Left ventricle myocardium inferior (tissue), 1 donor: ENCODE results near the gene PGP. TPM values are rescaled to one million over a fixed set of nuclear protein-coding genes. Genes with fewer than 3 reads are reported as not detected.

Source experiments
- DNase-seq: peaks from one replicate; pipeline ENCODE4 v3.0.0-alpha.2; 2020
- H3K27ac ChIP-seq: fragments of 200-600 bp; replicated peaks from 2 replicates; pipeline ENCODE4 v1.8.0; 2021
- H3K27me3 ChIP-seq: fragments of 200-600 bp; 2 replicates; pipeline ENCODE4 v1.8.0; 2021; ENCODE audit warnings: low read depth
- H3K36me3 ChIP-seq: fragments of 200-600 bp; 2 replicates; pipeline ENCODE4 v1.8.0; 2021
- H3K4me1 ChIP-seq: fragments of 200-600 bp; 2 replicates; pipeline ENCODE4 v1.8.0; 2021
- H3K4me3 ChIP-seq: fragments of 200-600 bp; 2 replicates; pipeline ENCODE4 v1.8.0; 2021; ENCODE audit warnings: mild to moderate bottlenecking, moderate library complexity
- H3K9me3 ChIP-seq: fragments of 200-600 bp; replicated peaks from 2 replicates; pipeline ENCODE4 v1.8.0; 2021
- intact Hi-C: fragments of 100-400 bp; cut with micrococcal nuclease; formaldehyde crosslinking; loops from one replicate; pipeline ENCODE4 v1.11.0; 2022
- total RNA-seq: library from RNA; stranded (reverse); fragmentation: NEBNext Ultra II Directional; extraction: Animal tissue kit (Norgen Biotek cat#: 25700); gene quantifications from one replicate; pipeline ENCODE4 v1.2.1, GENCODE V29; 2021
- TF ChIP-seq, protein P1 (sequence below): fragments of 200-600 bp; IDR thresholded peaks from 2 replicates; pipeline ENCODE4 v1.8.0; 2021; ENCODE audit warnings: antibody characterized with exemption, mild to moderate bottlenecking, borderline replicate concordance
- donor health status: DM: no; HTN: yes; CAD: no; lungs with severe emphysema.

The PGP gene
- total RNA-seq, 1 donor from 2014 or later = 34.1 TPM

DNA sequence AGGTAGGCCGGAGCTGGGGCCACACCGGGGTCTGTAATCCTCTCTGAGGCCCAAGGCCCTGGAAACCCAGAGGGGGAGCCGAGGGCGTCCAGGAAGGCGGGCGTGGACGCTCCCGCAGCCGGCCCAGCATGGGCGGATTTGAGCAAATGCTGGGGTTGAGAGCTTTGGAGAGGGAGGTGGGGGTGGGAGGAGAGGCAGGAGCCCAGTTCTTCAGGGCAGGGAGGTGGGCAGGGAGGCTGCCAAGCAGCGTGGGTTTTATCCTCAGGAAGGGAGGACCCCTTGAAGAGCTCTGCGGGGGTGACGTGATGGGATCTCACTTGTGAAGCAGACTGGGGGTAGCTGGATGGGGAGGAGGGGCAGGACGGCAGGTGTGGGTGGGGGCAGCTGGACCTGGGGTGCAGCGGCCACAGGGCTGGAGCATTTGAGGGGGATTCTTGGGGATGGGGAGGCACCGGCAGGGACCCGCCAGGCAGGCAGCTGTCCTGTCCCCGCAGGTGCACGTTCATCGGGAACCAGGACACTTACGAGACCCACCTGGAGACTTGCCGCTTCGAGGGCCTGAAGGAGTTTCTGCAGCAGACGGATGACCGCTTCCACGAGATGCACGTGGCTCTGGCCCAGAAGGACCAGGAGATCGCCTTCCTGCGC, 41.8 kb downstream of the PGP start:
- H3K27ac ChIP-seq = no peak overlapping the region
- no peaks in the 10 kb centered on the region for H3K9me3 ChIP-seq
- DNase-seq = no peak
- no peak overlapping the region for H3K4me3 ChIP-seq
- peaks cover 68% of the 10 kb centered on the region for H3K36me3 ChIP-seq
- H3K4me1 ChIP-seq = no peaks in the 10 kb centered on the region
- intact Hi-C loops = no loop called here
- TF ChIP-seq, protein P1, sequence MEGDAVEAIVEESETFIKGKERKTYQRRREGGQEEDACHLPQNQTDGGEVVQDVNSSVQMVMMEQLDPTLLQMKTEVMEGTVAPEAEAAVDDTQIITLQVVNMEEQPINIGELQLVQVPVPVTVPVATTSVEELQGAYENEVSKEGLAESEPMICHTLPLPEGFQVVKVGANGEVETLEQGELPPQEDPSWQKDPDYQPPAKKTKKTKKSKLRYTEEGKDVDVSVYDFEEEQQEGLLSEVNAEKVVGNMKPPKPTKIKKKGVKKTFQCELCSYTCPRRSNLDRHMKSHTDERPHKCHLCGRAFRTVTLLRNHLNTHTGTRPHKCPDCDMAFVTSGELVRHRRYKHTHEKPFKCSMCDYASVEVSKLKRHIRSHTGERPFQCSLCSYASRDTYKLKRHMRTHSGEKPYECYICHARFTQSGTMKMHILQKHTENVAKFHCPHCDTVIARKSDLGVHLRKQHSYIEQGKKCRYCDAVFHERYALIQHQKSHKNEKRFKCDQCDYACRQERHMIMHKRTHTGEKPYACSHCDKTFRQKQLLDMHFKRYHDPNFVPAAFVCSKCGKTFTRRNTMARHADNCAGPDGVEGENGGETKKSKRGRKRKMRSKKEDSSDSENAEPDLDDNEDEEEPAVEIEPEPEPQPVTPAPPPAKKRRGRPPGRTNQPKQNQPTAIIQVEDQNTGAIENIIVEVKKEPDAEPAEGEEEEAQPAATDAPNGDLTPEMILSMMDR = no peak
- no peaks in the 10 kb centered on the region for H3K27me3 ChIP-seq

DNA sequence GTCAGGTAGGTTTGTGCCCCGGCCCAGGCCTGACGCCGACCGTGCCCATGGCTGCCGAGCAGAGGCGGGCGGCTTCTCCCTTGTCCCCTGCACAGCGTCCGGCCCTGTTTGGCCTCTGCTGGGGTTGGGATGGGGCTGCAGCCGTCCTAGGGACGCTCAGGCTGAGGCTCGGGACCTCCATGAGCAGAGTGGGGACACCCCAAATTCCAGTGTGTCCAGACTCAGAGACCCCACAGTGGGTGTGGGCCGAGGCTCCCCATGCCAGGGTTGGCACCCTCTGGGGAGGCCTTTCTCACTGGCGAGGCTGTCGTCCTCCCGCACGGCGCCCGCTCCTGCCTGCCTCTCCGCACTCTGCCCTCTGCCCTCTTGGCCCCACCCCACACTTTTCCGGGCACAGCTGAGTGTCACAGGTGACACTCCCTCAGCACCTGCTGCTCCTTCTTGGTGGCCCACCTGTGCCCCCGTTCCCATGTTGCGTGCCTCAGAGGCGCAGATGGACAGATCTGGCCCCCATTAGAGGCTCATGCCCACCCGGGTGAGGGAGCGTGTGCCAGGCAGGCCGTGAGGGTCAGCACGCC, 43.0 kb downstream of the PGP start:
- Histone ChIP-seq H3K4me3 (no peak overlapping the region), H3K27me3 (no peaks in the 10 kb centered on the region), H3K36me3 (peaks cover 68% of the 10 kb centered on the region), H3K4me1 (no peaks in the 10 kb centered on the region), H3K27ac (no peak overlapping the region), H3K9me3 (no peaks in the 10 kb centered on the region)
- no peak for DNase-seq
- TF ChIP-seq, protein P1 = no peak
- intact Hi-C loops = no loop called here

DNA sequence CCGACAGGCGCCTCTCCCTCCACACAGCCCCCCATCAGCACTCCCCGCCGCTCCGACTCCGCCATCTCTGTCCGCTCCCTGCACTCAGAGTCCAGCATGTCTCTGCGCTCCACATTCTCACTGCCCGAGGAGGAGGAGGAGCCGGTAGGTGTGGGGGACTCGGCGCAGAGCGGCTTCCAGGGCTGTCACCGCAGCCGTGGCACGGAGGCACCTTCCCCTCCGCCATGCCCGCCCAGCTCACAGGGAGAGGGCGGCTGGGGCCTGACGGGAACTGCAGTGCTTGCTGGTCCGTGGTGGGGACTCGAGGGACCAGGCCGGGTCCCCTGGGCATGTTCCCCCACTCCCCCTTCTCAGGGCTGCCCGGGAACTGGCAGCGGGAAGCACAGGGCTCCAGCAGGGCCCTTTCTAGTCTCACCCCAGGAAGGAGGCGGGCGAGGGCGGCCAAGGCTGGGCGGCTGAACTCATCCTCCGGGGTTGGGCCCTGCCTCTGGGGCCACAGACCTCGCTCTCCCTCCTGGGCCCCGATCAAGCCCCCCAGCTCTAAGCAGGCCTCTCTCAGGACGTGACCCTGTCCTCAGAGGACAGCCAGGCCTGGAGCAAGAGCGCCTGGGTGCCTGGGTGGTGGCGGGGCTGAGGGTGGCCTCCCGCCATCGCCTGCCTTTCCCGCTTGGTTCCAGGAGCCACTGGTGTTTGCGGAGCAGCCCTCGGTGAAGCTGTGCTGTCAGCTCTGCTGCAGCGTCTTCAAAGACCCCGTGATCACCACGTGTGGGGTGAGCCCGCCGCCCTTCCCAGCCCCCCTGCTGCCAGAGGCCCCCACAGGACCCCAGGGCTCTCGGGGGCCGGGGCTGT, 43.8 kb downstream of the PGP start:
- Histone ChIP-seq H3K36me3 (peaks cover 67% of the 10 kb centered on the region), H3K27ac (peak overlapping the region; percentile 48), H3K4me1 (no peaks in the 10 kb centered on the region), H3K9me3 (no peaks in the 10 kb centered on the region), H3K4me3 (peak overlapping the region; percentile 43), H3K27me3 (no peaks in the 10 kb centered on the region)
- DNase-seq = no peak
- TF ChIP-seq, protein P1 = no peak
- intact Hi-C loops = no loop called here

DNA sequence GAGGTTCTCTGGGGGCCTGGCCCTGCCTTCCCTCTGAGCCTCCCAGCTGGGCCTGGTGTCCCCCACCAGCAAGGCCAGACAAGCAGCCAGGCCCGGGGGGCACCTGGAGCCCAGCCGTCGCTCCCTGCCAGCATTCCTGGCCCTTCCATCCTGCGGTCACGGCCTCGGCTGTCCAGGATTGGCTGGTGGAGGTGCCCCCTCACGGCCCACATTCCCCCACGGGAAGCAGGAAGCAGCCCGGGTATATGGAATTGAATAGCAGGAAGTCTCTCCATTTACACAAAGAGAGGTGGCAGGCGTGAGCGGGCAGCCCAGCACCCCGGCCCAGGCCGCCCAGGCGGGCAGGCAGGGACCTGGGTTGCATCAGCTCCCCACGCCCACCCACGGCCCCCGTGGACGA, 44.6 kb downstream of the PGP start:
- Histone ChIP-seq H3K9me3 (no peaks in the 10 kb centered on the region), H3K4me1 (no peaks in the 10 kb centered on the region), H3K36me3 (peaks cover 63% of the 10 kb centered on the region), H3K27me3 (no peaks in the 10 kb centered on the region), H3K4me3 (peak overlapping the region; percentile 43), H3K27ac (peak overlapping the region; percentile 48)
- intact Hi-C loops = no loop called here
- no peak for DNase-seq
- TF ChIP-seq, protein P1 = no peak

DNA sequence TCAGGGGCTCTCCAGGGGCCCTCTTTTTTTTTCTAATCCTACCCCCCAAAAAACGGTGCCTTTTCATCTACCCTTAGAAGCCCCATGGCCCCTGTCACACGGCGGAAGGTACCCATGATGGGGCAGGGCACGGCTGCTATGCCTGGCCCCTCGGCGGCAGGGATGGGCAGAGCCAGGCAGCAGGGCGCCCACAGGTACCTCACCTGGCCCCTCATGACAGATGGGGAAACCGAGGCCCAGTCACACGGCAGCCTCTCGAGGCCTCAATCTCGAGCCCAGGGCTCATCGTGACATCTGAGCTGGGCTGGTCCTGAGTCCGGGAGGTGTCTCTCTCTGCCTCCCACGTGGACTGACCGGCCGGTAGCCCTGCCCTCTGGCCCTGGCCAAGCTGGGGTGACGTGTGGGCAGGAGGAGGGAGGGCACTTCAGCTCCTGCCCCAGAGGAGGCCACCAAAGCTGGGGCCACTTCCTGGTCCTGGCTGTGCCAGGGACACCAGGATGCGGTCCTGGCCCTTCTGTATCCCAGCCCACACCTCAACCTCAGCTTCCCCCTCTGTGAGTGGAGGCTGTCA, 47.5 kb downstream of the PGP start:
- intact Hi-C loops = no loop called here
- H3K9me3 ChIP-seq = no peaks in the 10 kb centered on the region
- peaks cover 38% of the 10 kb centered on the region for H3K36me3 ChIP-seq
- no peaks in the 10 kb centered on the region for H3K4me1 ChIP-seq
- TF ChIP-seq, protein P1 = no peak
- no peak overlapping the region for H3K27ac ChIP-seq
- H3K27me3 ChIP-seq = no peaks in the 10 kb centered on the region
- DNase-seq = no peak
- H3K4me3 ChIP-seq = no peak overlapping the region
